ENCODE results near the gene TNFSF13.

TNFSF13 gene

GRCh38 chr17:7558544-7559319, at the start of gene TNFSF13:
TSS of gene TNFSF13 (plus strand) at chr17:7558750. CDS start at chr17:7559040, 290 bp downstream.
- no peak for DNase-seq

- DNase-seq, result no peak
Observed at GRCh38 chr17:7508846-7509245, 49.7 kb upstream of the TNFSF13 start.

GRCh38 chr17:7509937-7510336, 48.6 kb upstream of the TNFSF13 start:
- no peak for DNase-seq

- no peak for DNase-seq
Observed at GRCh38 chr17:7511108-7511507, 47.4 kb upstream of the TNFSF13 start.

- no peak for DNase-seq
Observed at GRCh38 chr17:7512105-7512504, 46.4 kb upstream of the TNFSF13 start.

- no peak for DNase-seq
Observed at GRCh38 chr17:7512824-7513540, 45.6 kb upstream of the TNFSF13 start.

- DNase-seq, result no peak
Observed at GRCh38 chr17:7513850-7514419, 44.6 kb upstream of the TNFSF13 start.

GRCh38 chr17:7515911-7516610, 42.5 kb upstream of the TNFSF13 start:
- DNase-seq, result no peak

- no peak for DNase-seq
Observed at GRCh38 chr17:7523033-7523432, 35.5 kb upstream of the TNFSF13 start.

GRCh38 chr17:7528842-7529241, 29.7 kb upstream of the TNFSF13 start:
- DNase-seq, result no peak

GRCh38 chr17:7530023-7530900, 28.3 kb upstream of the TNFSF13 start:
- DNase-seq, result no peak

- no peak for DNase-seq
Observed at GRCh38 chr17:7538050-7538449, 20.5 kb upstream of the TNFSF13 start.

- DNase-seq, result no peak
Observed at GRCh38 chr17:7538891-7539545, 19.5 kb upstream of the TNFSF13 start.

- DNase-seq, result no peak
Observed at GRCh38 chr17:7541074-7541621, 17.4 kb upstream of the TNFSF13 start.

GRCh38 chr17:7544911-7545310, 13.6 kb upstream of the TNFSF13 start:
- DNase-seq, result no peak

- no peak for DNase-seq
Observed at GRCh38 chr17:7548585-7549400, 9.8 kb upstream of the TNFSF13 start, which contains the start of gene TNFSF12. TSS of gene TNFSF12 (plus strand) at chr17:7549058. CDS start at chr17:7549154, 96 bp downstream.

GRCh38 chr17:7549401-7550055, 9.0 kb upstream of the TNFSF13 start:
- no peak for DNase-seq

- DNase-seq, result no peak
Observed at GRCh38 chr17:7550344-7550743, 8.2 kb upstream of the TNFSF13 start.

GRCh38 chr17:7551396-7551795, 7.2 kb upstream of the TNFSF13 start:
- no peak for DNase-seq

GRCh38 chr17:7552621-7553051, 5.9 kb upstream of the TNFSF13 start:
- no peak for DNase-seq
